Activated CD4-positive, CD25-positive, alpha-beta regulatory T cell treated with anti-CD3 and anti-CD28 coated beads, Interleukin-2, amount 50 U/mL, for 72 hours (primary cell): Measurements from ENCODE around the gene CCDC63.

Source experiments
- DNase-seq: peaks from one replicate; pipeline ENCODE4 v3.0.0; 2021

Gene CCDC63

DNA sequence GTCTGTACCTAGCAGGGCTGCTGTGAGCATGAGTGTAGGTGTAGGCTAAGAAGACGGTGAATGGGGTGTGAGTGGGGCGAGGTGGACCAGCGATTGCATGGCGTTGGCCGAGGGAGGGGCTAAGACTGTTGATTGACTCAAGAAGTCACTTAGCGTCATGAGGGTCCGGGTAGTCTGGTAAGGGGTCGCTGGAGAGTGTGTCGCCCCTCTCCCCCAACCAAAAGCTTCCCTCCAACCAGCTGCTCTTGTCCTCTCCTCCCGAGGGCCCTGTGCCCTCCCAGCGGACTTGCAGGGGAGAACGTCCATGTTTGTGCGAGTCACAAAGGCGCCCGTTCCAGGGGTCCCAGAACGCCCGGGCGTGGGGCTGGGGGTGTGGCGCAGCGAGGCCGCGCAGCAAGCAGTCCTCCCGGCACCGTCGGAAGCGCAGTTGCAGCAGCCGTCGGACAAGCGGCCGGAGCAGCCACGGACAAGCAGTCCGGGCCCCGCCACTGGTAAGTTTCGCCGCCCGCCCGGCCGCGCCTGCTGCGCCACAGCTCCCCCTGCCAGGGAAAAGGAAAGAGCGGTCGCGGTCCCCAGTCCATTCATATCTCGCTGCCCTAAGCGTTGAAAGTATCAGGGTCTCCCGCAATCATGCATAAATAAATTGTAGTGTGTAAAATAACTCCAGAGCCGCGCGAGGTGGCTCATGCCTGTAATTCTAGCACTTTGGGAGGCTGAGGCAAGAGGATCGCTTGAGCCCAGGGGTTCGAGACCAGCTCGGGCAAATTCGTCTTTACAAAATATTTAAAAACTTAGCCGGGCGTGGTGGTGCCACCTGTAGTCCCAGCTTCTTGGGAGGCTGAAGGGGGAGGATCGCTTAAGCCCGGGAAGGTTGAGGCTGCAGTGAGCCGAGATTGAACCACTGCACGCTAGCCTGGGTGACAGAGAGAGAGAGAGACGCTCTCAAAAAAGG lies at the start of gene CCDC63:
CCDC63 (plus strand) TSS at position 373 of the 952 bp plus-strand sequence. CDS start 5,968 bp downstream, outside the sequence.
- DNase-seq = peak; percentile 36

DNA sequence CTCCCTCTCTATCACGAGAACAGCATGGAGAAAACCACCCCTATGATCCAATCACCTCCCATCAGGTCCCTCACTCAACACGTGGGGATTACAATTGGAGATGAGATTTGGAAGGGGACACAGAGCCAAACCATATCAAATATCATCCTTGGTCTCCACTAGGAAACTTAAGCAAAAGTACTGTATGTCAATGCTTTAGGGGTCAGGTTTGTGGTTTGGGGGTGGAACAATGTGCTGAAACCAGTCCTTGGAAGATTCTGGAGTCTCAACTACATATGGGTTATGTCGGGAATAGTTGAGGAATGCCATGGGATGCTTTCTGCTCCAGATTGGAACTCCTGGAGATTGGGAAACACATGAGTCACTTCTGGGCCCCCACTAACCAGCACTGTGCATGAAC lies 48.3 kb upstream of the CCDC63 start:
- DNase-seq = no peak

DNA sequence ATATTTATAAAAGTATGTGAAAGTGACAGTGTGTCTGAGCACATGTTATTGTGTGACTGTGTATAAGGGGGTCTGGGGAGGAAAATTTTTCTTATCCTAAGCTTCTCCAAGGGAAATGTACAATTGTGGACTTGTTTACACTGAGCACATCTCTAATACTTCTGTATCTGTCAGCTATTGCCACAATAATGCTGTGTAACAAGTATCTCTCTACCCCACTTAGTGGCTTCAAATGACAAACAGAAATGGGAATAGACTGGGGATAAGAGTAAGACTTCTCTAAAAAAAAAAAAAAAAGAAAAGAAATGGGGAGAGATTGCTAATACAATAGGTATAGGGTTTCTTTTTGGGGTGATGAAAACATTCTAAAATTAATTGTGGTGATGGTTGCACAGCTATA lies 44.3 kb upstream of the CCDC63 start:
- no peak for DNase-seq

DNA sequence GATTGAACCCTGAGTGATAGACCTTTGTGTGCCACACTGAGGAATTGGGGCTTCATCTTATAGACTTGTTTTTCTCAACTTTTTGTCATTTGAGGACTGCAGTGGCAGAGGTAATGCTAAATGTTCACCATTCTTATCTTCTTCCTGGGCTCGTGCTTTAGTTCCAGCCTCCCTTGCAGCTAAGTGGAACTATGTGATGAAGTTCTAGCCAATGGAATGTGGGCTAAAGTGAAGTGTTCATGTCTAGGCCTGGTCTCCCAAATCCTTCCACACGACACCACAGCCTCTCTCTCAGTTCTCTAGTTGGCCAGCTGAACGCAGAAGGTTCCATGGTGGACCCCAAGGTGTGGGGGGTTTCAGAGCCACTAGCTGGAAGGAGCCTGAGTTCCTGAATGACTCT lies 42.4 kb upstream of the CCDC63 start:
- no peak for DNase-seq

DNA sequence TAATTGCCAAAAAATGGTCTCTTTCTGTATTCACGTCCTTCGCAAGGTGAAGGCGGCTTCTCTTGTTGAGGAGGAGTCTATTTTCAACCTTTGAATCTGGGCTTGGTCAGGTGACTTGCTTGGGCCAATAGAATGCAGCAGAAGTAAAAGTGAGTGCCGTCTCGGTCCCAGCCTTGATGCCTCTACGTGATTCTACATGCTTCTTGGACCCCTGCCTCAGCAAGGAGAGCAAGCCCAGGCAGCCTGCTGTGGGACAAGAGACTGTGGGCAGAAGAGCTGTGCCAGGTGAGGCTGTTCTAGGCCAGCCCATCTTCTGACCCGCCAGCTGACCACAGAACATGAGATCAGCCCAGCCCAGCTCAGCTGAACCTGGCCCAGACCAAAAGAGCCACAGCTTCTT lies 39.1 kb upstream of the CCDC63 start:
- DNase-seq = no peak

DNA sequence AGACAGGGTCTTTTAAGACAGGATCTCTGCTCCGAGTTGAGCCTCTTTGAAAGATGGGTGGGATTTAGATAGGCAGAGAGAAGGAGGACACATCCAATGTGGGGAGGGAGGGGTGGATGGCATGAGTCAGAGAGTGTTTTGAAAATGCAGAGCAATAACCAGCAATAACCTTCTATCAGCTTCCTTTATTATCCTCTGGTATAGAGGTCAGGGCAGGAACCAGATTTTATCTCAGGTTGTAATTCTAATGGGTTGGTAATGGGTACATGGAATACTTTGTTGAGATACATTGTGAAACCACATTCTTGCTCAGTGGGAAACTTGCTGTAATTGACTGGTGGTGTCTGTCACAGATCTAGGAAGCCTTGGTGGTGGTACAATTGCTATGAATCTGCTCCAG lies 37.6 kb upstream of the CCDC63 start:
- no peak for DNase-seq

DNA sequence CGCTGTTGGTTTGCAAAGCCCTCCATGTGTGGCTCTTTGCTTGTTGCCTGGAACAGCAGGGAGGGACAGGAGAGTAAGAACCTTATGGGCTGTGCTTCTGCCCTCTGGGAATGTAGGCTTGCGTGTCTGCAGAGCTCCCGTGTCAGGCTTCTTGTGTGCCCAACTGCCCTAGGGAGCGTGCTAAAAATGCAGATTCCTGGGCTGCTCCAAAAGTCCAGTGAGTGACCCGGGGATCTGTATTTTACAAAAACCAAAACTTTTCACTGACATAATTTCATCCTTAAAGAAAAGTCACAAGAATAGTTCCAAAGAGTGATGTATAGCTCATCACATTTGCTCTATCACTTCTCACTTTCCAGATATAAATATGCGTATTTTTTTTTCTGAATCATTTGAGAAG lies 34.8 kb upstream of the CCDC63 start:
- DNase-seq = no peak

DNA sequence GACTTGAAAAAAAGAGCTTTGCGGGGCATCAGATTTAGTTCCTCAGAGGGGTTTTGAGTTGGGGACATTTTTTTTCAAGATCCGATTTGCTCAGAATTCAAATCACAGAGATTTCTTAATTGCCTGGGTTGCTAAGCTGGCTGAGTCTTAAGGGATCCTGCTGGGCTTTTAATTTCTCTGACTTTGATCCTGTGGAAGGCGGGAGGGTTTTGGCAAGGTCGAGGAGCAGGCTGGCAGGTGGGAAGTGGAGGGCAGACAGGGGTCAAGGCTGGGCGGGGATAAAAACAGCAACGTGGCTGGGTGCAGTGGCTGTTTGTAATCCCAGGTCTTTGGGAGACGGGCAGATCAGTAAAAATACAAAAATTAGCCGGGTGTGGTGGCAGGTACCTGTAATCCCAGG lies 33.5 kb upstream of the CCDC63 start:
- no peak for DNase-seq

DNA sequence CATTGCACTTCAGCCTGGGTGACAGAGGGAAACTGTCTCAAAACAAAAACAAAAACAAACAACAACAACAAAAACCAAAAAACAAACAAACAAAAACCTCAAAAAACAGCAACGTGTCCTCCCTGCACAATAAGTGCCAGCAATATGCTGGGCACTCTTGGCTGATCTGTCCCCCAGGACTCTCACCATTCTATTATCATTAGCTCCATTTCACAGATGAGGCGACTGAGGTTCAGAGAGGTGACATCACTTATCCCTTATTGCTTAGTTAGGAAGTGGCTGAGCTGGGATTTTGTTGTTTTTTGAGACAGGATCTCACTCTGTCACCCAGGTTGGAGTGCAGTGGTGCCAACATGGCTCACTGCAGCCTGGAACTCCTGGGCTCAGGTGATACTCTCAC lies 33.0 kb upstream of the CCDC63 start:
- no peak for DNase-seq

DNA sequence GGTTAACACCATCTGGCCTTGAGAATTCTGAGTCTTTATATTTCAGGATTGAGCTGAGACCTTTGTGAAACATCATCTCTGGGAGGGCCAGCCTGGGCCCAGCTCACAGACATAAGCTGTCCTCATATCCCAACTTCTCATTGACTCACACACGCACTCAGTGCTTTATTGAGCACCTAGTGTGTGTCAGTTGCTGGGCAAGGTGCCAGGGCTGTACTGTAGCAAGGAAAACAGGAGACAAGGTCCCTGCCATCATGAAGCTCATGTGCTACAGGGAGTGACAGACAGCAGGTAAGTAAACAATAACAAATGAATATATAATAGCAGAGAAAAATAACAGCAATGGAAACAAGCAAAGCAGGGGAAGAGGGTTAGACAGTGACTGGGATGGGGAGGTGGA lies 30.5 kb upstream of the CCDC63 start:
- no peak for DNase-seq

DNA sequence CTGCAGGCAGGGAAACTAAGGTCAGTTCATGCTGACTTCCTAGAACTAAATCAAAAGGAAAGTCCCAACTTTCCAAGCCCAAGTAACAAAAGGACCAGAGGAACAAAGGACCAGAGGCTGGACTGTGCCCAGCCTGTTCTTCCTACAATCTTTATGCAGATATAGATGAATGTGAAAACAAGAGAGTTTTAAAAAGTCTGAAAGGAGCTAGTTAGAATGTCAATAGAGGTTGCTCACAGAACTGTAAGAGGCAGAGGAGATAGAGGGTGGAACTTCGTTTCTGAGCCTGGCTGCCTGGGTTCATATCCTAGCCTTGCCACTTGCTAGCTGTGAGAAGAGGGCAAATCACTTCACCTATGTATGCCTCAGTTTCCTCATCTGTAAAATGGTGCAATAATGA lies 30.0 kb upstream of the CCDC63 start:
- no peak for DNase-seq

DNA sequence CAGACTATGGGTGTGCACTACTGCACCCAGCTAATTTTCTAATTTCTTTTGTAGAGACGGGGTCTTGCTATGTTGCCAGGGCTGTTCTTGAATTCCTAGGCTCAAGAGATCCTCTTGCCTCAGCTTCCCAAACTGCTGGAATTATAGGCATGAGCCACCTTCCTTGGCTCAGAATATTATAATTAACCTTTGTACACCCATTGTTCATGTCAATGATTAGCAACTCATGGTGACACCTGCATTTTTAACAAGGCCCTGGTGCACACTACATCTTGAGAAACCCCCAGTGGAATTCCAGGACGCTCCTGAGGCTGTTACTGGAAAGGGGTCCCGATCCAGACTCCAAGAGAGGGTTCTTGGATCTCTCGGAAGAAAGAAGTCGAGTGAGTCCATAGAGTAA lies 28.3 kb upstream of the CCDC63 start:
- no peak for DNase-seq

DNA sequence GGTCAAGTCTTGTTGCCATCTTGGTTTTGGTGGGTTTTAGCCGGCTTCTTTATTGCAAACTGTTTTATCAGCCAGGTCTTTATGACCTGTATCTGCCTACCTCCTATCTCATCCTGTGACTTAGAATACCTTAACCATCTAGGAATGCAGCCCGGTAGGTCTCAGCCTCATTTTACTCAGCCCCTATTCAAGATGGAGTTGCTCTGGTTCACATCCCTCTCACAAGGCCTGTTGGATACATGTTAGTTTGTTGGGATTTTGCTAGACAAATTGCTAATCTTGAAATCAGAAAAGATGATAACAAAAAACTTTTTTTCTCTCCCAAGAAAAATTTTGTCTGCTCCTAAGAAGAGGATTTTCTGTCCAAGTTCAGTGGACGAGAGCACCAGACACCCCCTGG lies 27.6 kb upstream of the CCDC63 start:
- DNase-seq = no peak

DNA sequence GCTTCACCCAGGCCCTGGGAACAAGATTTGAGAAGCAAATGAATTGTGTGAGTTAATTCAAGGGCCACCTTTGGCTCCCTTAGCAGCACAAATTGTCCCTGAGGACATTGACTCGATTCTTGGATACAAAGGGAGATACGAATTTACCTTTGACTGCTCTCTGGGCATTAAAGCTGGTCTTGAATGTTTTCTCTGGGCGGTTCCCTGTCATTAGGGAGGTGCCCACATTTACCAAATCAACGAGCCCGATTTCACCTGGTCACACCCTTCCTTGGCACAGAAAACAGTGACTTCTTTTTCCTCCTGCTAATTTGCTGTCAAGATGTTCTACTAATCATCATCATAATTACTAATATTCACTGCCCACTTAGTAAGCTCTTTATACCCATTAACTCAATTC lies 27.1 kb upstream of the CCDC63 start:
- DNase-seq = no peak

DNA sequence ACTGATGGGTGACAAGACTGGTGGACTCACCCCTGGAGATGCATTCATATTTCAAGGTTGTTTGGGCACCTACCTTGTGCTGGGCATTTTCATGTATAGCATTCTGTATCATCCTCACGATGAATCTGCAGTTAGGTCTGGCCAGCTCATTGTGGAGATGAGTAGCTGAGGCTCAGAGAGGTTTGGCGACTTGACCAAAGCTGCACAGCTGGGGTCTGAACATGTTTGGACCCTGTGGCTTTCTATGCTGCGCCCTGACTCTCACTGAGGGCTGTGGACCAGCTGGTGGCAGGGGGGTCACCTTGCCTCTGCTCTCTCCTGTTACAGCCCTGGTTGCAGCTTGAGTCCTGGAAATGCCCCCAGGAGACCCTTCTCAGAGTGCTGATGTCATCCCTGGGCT lies 24.9 kb upstream of the CCDC63 start:
- no peak for DNase-seq

DNA sequence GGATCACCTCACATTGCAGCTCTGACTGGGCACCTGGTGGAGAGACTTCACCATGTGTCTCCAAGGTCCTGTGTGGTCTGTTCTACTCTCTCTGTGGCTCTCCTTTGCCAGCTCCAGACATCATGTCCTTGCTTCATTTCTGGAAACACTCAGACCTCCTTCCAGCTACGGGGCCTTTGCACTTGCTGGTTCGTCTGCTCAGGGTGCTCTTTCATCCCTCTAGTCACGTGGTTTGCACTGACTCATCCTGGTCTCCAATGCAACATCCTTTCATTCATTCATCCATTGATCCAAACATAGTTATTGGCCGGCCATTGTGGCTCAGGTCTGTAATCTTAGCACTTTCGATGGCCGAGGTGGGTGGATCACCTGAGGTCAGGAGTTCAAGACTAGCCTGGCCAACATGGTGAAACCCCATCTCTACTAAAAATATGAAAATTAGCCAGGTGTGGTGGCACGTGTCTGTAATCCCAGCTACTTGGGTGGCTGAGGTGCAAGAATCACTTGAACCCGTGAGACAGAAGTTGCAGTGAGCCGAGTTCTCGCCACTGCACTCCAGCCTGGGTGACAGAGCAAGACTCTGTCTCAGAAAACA lies 23.9 kb upstream of the CCDC63 start:
- no peak for DNase-seq

DNA sequence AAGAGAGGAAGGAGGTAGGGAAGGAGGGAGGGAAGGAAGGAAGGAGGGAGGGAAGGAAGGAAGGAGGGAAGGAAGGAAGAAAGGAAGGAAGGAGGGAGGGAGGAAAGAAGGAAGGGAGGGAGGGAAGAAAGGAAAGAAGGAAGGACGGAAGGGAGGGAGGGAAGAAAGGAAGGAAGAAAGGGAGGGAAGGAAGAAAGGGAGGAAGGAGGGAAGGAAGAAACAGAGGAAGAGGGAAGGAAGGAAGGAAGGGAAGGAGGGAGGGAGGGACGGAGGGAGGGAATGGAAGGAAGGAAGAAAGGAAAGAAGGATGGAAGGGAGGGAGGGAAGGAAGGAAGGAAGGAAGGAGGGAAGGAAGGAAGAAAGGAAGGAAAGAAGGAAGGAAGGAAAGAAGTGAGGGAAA lies 22.4 kb upstream of the CCDC63 start:
- DNase-seq = no peak

DNA sequence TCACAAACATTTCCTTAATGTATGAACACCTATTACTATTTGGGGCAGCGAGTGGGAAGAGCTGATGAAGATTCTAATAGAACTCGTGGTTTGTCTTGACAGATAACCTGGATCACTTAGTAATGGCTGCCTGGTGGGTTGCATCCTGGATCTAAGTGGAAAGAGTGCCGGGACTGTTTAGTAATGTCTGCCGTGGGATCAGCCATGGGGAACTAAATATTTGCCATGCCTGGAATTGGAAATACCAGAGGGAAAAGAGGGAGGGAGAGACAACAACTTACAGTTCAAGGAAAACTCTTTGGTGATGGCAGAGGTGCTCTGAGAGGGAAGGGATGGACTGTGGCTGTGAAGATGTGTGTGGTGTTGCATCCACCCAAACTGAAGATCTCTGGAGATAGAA lies 21.3 kb upstream of the CCDC63 start:
- no peak for DNase-seq

DNA sequence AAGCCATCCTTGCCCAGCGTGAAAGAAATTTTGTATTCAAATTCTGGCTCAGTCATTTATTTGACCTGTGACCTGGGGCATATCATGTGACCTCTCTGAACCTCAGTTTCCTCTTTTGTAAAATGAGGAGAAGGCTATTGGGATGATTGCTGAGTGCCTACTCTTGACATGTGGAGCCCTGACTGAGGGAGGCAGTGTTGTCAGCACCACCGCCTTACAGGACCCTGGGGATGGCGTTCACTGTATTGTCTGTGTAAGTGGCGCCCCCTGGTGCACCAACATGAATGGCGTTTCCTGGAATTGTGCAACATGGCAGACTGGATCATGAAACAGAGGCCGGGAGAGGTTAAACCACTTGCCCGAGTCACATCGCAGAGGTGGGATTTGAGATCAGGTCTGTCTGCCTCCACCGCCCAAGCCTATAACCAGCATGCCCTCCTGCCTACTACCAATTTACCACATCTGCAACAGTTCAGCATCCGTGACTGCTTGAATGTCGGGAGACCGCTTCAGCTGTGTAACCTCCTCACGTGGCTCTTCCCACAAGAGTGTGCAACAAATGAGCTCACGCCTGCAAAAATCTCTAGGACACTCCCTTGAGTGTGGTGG lies 20.1 kb upstream of the CCDC63 start:
- DNase-seq = peak; percentile 81

DNA sequence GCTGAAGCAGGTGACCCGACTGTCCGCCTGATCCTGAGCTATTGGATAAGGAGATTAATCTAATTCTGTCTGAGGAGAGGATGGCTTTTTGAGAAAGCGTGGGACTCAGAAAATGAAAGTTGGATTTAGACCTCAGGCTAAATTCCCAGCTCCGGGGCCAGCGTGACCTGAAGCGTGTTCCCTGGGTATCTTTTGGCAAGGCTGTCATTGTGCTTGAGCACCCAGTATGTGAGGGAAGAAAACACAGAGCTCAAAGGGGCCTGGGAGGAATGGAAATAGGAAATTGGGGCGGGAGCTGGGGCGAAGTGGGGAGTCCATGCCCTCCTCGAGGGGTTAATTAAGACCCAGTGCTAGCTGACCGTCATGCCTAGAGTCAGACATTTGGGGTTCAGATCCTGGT lies 17.5 kb upstream of the CCDC63 start:
- no peak for DNase-seq

DNA sequence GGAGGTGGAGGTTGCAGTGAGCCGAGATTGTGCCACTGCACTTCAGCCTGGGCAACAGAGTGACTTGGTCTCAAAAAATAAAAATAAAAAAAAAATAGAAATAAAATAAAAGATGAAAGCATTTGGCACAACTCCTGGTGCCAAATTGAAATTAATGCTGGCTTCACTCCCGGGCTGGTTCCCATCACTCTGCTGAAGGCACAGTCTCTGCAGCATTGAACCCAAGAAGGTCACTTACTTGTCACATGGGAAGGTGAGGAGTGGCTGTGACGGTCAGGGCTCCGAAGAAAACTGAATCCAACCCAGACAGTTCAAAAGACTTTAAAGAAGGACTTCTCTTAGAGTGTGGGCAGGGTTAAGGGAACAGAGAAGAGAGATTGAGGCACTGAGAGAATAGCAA lies 10.5 kb upstream of the CCDC63 start:
- DNase-seq = no peak

DNA sequence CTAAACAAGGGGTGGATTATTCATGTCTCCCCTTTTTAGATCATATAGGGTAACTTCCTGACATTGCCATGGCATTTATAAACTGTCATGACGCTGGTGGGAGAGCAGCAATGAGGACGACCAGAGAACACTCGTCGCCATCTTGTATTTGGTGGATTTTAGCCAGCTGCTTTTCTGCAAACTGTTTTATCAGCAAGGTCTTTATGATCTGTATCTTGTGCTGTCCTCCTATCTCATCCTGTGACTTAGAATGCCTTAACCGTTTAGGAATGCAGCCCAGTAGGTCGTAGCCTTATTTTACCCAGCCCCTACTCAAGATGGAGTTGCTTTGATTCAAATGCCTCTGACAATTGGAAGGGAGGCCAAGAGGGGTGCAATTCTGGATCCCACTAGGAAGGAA lies 5.8 kb upstream of the CCDC63 start:
- no peak for DNase-seq

DNA sequence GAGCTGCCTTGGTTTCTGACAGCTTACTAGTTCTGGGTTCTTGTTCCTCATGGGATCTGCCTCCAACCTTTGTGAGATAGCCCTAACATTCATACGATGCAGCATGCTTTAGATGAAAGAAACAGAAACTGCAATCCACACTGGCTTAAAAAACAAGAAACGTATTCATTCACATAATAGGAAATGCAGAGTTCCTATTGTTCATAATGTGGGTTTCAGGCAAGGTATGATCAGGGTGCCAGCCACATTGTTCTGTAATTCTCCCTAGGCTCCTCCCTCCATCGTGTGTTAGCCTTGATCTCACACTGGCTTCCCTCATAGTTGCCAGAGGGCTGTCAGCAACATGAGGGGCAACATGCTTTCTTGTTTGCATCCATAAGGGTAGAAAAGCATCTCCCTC lies 2.7 kb upstream of the CCDC63 start:
- no peak for DNase-seq
